CMK (cell line): Measurements from ENCODE around the gene ZBTB43.
"Not testable (repeated sequence)": the region's sequence is repeated elsewhere in the genome, so short reads cannot be mapped to it uniquely, and the experiment has no call there.

Experiments used
- DNase-seq: peaks from one replicate; pipeline ENCODE4 v3.0.0-alpha.2; 2010; ENCODE audit warnings: low read depth

The ZBTB43 gene

GRCh38 chr9:126791406-126792230, 13.2 kb upstream of the ZBTB43 start:
- DNase-seq = no peak

DNA sequence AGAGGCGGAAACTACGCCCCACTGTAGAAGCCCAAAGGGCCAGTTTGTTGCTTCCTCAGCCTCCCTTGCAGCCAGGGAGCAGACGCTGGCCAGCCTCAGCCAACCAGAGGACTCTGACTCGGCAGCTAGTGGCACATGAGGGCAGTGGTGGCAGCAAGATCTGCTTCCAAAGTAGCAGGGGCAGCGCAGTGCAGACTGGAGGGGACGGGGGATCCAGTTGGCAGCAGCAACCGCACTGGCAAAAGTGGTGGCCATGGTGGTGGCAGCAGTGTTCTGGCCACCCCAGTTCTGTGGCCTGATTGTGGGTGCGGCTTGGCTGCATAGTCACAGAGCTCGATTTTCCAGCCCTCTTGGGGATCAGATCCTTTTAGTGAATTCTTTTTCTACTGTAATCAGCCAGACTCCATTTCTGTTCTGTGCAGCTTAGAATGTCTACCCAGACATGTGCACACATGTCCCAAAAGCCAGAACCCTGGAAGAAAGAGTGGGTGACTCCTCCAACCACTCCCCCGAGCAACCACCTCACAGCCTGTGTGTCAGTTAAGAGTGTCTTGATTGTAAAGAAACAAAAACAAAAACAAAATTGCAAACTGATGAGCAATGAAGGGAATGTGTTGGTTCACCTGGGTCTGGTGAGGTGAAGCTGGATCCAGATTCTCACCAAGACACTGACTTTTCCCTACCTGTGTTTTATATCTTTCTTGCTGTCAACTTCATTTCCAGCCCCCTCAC, 11.0 kb upstream of the ZBTB43 start:
- no peak for DNase-seq

- DNase-seq = no peak
Measured at GRCh38 chr9:126794441-126794840, 10.4 kb upstream of the ZBTB43 start.

DNA sequence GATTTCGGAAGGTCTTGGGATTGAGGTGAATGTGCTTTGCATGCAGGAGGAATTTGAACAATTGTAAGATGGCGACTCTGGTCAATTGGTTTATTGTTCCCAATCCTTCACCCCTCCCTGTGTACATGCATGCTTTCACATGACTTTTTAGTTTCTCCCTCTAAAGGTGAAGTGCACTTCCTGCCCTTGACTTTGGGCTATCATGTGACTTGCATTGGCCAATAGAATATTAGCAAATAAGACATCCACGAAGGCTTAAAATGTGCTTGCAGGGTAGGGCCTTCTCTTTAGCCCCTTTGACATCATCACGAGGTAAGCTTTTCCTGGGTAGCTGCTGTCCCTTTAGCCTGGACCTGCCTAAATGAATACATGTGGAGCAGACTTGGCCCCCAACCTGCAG, 8.1 kb upstream of the ZBTB43 start:
- no peak for DNase-seq

- DNase-seq = no peak
Measured at GRCh38 chr9:126797903-126798302, 6.9 kb upstream of the ZBTB43 start.

DNA sequence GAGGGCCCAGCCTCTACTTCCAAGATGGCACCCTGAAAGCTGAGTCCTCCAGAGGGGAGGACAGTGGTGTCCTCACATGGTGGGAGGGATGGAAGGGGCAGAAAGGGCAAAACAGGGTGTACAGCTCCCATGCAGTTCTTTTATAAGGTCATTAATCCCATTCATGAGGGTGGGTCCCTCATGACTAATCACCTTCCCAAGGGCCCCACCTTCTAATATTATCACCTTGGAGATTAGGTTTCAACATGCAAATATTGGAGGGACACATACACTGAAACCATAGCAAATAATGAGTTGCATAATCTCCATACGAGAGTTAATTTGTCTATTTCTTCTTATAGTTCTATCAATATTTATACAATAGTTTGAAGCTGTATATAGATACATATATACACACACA, 5.8 kb upstream of the ZBTB43 start:
- DNase-seq = no peak

DNA sequence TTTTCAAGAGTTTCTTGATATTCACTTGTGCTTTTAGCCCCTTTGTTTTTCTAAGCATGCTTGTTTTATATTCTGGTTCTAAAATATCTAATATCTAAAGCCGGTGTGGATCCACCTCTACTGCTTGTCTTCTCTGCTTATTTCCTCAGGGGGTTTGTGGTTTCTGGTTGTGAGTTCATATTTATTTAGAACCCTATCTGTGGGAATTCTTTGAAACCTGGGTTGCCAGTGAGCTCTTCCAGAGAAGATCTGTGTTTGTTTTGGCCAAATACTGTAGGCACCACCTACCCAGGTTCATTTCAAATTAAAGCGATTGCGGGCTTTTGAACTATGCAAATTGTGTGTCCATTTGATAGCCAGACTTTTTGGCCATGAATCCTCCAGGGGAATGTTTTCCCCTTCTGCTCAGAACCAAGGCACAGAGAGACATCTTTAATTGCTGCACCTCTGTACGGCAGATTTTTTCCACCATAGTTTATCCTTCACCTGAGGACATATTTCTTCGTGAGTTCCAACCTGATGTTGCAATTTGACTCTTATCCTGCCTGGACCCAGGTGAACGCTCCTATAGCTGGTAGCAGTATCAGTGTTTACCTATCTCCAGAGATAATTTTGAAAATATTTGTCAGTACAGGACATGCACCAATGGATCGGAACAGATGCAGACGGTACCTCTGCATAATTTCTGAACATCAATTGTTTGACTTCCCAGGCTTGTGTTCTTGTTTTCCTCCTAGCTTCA, 2.4 kb upstream of the ZBTB43 start:
- DNase-seq = no peak

- no peak for DNase-seq
Measured at GRCh38 chr9:126804198-126804695, 593 bp upstream of the ZBTB43 start.

DNA sequence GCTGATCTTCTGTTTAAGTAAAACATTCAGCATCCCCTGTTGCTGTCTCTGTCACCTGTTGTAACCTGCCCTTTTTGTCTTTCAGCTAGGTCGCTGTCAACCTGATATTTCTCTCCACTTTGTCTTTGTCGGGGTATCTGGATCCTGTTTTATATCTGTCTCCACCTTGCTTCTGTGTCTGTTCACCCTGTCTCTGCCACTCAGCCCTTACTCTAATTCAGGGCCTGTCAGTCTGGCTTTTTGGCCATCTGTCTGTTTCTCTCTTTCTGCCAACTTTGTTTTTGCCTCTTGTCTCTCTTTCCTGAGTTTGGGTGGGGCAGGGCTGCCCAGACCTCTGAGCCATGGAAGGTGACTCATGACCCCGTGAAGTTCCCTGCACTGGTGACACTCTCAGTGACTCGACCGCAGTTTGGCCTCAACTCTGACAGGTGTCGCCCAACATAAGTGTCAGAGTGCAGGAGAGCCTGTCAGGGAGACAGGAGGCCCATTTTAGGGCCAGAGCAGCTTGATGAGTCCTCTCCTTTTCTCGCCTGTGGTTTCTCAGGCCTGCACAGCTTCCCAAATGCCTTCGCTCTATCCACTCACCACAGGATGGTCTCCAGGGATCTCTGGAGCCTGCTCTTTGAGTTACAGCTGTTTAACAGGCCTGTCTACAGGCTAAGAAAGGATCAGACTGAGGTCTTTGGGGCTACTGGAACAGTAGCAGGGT, 868 bp downstream of the ZBTB43 start:
- no peak for DNase-seq

DNA sequence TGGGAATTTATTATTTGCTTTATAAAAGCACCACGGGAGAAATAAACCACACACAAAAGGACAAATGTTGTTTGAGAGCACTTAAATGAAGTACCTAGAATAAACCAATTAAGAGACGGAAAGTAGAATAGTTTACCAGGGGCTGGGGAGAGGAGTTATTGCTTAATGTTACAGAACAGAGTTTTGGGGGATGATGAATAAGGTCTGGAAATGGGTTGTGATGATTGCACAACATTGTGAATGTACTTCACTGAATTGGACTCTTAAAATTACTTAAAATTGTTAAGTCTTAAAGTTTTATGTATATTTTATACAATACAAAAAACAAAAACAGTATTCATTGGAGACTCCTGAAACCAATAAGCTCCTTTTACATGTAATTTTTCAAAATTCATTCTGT, 1.5 kb downstream of the ZBTB43 start:
- DNase-seq = no peak

DNA sequence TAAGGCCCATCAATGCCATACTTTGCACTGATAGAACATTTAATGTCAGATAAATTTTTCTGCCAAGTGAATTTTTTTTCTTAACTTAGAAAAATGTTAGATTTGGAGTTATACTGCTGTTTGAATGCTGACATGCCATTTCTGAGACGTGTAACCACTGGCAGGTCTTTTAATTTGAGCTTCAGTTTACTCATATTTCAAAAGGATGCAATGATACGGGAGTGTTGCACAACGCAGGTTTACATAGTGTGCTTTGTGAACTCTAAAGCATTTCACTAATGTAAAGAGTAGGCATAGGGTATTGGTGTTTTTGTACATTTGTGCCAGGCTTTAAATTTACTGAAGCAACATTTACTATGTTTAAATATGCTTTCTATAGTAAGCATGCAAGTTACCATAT, 4.2 kb downstream of the ZBTB43 start:
- no peak for DNase-seq

GRCh38 chr9:126810221-126810620, 5.4 kb downstream of the ZBTB43 start:
- not testable (repeated sequence) for DNase-seq

- DNase-seq = no peak
Measured at GRCh38 chr9:126813072-126813471, 8.2 kb downstream of the ZBTB43 start.

DNA sequence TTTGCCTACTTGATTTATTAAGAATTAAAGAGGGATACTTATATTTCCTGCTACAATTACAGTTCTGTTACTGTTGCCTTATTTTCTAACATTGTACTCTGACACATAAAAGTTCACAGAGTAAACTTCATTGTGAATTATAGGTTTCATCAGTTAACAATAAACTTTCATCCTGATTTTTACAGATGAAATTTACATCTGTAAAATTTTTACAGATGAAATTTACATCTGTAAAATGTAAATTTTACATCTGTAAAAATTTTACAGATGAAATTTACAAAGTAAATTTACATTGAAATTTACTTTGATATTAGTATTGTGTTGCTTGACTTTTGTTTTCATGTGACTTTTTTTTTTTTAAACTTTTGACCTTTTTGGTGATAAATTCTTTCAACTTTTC, 9.3 kb downstream of the ZBTB43 start:
- no peak for DNase-seq

DNA sequence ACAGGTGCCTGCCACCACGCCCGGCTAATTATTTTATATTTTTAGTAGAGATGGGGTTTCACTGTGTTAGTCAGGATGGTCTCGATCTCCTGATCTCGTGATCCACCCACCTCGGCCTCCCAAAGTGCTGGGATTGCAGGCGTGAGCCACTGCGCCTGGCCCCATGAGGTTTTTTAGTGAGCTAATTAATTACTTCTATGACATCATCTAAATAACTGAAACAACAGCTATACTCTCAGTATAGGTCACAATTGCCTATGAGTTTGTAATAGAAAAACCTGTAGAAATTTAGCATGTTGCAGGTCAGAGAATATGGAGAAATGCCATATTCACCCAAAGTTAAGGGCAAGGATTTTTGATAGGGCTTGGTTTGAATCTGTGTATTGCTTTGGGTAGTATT, 12.8 kb downstream of the ZBTB43 start:
- not testable (repeated sequence) for DNase-seq

DNA sequence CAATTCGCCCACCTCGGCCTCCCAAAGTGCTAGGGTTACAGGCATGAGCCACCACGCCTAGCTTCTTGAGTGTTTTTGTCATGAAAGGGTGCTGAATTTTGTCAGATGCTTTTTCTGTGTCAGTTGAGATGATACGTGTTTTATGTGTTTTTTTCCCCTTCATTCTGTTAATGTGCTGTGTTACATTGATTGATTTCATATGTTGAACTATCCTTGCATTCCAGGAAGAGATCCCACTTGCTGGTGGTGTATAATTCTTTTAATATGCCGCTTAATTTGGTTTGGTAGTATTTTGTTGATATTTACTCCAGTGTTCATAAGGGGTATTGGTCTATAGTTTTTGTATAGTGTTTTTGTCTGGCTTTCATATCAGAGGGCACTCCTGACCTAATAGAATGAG, 13.6 kb downstream of the ZBTB43 start:
- no peak for DNase-seq

- DNase-seq = no peak
Measured at GRCh38 chr9:126819482-126819881, 14.6 kb downstream of the ZBTB43 start.

GRCh38 chr9:126822278-126822677, 17.4 kb downstream of the ZBTB43 start:
- no peak for DNase-seq

- DNase-seq = no peak
Measured at GRCh38 chr9:126822873-126823272, 18.0 kb downstream of the ZBTB43 start.

DNA sequence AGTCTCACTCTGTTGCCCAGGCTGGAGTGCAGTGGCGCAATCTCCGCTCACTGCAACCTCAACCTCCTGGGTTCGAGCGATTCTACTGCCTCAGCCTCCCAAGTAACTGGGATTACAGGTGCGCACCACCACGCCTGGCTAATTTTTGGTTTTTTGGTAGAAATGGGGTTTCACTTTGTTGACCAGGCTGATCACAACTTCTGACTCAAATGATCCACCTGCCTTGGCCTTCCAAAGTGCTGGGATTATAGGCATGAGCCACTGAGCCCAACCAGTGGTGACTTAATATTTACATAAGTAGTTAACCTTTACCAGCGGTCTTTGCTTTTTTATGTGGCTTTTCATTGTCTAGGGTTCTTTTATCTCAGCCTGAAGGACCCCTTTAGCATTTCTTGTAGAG, 19.2 kb downstream of the ZBTB43 start:
- not testable (repeated sequence) for DNase-seq

DNA sequence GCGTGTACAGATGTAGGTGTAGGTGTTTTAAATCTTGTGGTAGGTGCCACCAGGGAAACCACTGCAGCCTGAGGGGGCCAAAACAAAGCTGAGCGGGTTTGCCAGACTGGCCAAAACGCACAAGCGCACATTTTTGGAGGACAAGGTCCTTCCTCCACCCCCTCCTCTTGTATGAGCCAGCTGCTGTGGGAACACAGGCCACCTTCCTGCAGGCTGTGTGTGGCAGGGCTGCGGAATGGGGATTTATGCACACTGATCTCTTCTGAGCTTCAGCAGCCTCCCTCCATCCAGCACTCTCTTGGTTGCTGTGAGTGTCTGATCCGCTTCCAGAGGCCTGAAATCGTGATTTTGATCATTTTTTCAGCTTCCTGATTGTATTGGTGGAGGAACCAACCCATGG, 22.4 kb downstream of the ZBTB43 start:
- no peak for DNase-seq

GRCh38 chr9:126829035-126829434, 24.2 kb downstream of the ZBTB43 start:
- DNase-seq = no peak
